ENCODE results near the gene SPDEF.

DNA sequence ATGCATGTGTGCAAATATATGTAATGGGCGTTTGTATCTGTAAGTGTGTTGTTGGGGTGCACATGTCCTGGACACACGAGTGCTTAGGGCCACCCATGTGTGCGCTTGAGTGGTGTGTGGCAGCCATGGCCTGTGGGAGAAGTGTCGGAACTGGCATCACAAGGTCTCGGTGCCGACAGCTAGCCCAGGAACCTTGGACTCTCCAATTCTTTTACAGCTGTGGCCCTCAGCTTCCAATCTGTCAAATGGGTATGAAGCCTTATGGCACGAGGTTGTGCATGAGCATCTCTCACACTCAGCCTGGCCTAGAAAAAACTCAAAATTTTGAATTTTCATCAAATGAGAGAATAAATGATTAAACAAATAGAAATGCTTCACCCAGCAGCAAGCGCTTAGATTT, 42.0 kb downstream of the SPDEF start:
- TF ChIP-seq, protein P1, sequence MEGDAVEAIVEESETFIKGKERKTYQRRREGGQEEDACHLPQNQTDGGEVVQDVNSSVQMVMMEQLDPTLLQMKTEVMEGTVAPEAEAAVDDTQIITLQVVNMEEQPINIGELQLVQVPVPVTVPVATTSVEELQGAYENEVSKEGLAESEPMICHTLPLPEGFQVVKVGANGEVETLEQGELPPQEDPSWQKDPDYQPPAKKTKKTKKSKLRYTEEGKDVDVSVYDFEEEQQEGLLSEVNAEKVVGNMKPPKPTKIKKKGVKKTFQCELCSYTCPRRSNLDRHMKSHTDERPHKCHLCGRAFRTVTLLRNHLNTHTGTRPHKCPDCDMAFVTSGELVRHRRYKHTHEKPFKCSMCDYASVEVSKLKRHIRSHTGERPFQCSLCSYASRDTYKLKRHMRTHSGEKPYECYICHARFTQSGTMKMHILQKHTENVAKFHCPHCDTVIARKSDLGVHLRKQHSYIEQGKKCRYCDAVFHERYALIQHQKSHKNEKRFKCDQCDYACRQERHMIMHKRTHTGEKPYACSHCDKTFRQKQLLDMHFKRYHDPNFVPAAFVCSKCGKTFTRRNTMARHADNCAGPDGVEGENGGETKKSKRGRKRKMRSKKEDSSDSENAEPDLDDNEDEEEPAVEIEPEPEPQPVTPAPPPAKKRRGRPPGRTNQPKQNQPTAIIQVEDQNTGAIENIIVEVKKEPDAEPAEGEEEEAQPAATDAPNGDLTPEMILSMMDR (IDR thresholded peaks at IDR 0.05): no peak
- TF ChIP-seq EZH2phosphoT487 (IDR thresholded peaks at IDR 0.05): no peak
